Fibroblast of skin of left quadriceps (primary cell): ENCODE data around the gene LCN2.

ENCODE experiments used
- DNase-seq, 2 experiments: peaks; one replicate each; pipeline ENCODE4 v3.0.0-alpha.2; 2013; ENCODE audit warnings: low read depth in 2 of 2

Gene LCN2

DNA sequence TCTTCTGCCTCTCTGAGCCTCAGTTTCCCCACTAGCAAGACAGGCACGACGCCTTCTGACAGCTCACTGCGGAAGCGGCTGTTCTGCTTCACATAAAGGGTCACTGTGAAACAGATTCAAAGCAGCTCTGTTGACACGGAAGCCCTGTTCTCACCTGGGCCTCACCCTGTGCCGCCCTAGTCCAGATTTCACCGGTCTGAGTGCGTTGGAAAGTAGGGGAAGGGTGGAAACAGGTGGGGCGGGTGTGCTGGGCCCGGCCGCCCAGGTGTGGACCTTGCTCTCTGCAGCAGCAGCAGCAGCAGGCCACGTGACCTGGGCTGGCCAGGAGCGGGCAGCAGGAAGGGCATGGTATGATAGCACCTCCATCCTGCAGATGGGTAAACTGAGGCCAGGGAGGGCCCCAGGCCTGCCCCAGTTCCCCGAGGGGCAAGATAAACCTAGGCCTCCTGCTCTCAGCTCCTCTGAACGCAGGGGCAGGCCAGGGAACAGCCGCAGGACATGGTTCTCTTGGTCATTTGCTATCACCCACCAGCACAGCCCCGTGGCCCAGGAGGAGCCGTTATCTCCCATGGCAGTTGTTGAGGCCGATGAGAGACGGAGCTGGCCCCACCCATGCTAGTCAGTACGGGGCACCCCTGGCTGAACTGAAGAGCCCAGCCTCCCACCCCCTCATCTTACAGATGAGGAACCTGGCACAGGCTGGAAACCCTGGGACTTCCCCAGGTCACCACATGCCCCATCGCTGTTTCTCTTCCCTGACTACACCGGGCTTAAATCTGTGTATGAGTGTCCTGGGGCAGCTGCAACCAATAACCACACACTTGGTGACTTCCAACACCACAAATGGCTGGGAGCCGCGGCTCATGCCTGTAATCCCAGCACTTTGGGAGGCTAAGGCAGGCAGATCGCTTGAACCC, 33.8 kb upstream of the LCN2 start:
- no peak for DNase-seq

DNA sequence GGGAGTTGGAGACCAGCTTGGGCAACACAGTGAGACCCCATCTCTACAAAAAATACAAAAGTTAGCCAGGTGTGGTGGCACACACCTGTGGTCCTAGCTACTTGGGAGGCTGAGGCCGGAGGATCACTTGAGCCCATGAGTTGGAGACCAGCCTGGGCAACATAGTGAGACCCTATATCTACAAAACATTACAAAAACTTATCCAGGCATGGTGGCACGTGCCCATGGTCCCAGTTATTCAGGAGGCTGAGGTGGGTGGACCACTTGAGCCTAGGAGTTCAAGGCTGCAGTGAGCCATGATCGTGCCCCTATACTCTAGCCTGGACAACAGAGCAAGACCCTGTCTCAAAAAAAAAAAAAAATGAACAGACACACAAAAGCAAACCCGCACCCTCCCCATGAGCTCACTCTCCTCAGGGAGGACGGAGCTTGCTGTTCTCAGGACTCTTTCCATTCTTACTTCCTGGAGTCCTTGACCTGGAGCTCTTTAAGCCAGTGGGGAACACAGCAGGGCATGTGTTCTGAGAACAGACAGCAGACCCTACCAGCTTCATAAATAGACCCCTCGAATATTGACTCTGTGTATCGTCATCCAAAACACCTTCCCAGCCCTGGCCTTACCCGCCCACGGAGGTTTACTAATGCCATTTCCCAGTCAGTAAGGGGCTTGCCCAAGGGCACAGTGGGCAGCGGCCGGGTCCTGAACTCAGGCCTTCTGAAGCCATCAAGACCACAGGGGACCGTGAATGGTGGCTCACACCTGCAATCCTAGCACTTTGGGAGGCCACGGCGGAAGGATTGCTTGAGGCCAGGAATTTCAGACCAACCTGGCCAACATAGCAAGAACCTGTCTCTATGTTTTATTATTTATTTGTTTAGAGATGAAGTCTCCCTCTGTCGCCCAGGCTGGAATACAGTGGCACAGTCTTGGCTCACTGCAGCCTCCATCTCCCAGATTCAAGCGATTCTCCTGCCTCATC, 32.9 kb upstream of the LCN2 start:
- no peak for DNase-seq

DNA sequence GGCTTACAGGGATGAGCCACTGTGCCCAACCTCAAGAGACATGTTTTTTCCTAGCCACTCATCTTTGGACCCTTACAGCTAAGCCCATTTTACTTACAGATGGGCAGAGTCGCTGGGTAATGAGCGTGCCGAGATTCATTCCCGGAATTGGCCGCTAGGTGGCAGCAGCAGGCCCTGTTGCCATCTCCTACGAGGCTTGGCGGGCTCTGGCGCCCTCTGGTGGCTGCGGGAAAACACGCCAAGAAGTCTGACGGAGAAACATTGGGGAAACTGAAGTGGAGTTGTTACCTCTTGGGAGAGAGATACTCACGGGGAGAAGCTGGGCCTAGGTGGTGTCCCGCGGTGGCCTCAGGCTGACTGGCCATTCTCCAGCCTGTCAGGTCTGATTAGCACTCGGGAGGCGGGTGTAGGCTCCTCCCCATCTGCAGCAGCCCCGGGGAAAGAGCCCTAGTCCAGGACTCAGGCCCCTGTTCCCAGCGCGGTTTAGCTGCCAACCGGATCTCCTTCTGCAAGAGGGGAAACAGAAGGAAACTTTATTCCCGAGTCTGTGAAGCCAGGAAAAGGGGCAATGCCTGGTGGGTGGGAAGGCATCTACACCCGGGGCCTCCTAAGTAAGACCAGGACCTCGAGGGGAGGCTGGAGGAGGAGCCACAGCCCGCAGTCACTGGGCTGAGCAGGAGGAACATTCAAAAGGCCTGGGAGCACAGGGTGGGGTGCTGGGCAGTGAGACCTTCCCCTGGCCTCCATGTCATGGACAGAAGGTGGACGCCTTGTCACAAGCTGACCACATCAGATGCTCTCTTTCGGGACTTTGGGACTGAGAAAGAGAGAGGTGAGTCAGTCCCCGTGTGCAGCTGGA, 31.4 kb upstream of the LCN2 start:
- peak; percentile 63 to 67 for DNase-seq

DNA sequence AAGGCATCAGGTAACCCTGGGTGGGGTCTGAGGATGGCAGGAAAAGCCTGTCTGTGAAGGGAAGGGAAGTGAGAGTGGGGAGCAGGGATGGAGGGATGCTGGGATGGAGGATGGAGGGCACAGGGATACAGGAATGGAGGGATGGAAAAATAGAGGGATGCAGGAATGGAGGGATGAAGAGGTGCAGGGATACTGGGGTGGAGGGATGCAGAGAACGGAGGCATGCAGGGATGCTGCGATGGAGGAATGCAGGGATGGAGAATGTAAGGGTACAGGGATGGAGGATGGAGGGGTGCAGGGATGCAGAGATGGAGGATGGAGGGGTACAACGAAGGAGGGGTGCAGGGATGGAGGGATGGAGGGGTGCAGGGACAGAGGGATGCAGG, 30.8 kb upstream of the LCN2 start:
- DNase-seq = no peak

DNA sequence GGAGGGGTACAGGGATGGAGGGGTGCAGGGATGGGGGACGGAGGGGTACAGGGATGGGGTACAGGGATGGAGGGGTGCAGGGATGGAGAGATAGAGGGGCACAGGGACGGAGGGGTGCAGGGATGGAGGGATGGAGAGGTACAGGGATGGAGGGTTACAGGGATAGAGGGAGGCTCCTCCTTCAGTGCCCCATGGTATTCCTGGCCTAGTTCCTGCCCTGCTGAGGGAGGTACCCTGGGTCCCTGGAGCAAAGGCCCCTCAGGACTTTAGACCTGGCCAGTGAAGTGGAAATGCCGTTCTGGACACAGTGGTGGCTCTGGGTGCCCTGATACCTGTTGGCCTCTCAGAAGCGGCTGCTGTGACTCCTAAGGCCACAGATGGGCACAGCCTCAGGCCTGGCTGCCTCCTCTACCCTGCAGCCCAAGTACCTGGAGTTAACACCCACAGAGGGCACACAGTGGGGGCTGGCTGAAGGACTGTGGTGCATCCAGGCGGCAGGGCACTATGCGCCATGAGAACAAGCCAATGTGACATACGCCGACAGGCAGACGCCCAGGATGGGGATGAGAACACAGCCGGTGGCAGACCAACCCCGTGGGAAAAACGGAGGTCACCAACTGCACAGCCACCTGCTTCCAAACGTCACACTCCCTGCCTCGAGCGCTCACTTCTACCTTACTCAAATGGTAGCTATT, 30.1 kb upstream of the LCN2 start:
- no peak for DNase-seq

DNA sequence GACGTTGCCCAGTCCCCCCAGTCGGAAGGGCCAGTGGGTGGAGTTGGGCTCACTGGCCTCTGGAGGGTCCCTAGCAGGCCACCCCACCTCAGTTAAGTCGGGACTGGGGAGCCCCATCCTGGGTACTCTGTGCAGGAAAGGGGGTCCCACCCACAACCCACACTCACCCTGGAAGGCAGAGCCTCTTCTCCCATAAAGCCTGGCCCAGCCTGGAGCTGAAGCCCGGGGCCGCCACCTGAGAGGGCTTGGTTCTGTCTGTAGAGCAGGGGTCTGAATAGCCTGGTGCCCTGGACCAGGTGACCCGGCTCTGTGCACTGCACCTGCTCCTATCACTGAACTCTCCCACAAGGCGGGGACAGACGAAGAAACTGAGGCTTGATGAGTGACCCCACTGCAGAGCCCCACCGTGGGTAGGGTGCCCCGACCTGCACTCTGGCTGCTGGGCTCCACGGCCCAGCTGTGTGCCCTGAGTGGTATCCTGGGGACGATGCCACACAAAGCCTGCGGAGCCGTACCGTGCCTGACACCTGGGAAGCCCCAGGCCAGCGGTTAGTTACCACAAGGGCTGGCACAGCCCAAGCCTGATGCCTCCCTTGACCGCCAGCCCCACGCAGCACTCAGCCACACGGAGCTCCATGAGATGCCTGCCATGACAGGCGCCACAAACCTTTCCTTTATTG, 29.1 kb upstream of the LCN2 start:
- no peak for DNase-seq

DNA sequence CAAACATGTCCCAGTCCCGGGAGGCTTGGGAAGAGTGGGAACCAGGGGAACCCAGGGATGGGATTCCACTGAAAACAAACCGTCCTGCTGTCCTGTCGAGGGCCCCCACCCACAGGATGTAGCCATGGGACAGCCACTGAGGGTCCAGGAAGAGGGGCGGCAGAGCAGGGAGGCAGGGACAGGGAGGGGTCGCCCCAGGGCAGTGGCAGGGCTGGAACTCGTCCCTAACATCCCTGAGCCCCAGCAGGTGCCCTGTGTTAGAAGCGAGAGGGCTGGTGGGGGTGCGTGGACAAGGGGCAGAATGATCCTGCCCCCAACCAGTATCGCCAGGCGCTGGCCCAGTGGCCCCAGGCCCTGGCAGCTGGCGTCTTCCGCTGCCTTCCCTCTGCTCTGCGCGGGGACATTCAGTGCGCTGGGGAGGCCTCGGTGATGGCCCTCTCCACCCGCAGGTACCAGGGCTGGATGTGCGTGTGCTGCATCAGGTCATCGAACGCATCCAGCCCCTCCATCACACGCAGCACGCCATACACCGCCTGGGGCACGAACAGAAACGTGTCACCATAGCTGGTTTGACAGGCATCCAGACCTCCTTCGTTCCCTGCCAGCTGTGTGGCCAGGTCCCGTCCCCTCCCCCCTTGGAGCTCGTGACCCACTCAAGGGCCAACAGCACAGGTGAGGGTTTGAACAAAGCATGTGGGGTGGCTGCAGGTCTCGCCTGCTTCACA, 28.4 kb upstream of the LCN2 start:
- DNase-seq = no peak

DNA sequence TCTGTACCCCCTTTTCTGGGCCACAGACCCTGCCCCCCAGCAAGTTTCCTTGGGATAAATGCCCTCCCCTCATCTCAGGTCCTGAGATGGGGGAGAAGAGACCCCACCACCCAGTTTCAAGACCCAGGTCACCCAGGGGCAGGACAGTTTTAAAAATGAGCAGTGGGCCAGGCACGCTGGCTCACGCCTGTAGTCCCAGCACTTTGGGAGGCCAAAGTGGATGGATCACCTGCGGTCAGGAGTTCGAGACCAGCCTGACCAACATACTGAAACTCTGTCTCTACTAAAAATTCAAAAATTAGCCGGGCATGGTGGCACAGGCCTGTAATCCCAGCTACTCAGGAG, 27.8 kb upstream of the LCN2 start:
- DNase-seq = no peak

DNA sequence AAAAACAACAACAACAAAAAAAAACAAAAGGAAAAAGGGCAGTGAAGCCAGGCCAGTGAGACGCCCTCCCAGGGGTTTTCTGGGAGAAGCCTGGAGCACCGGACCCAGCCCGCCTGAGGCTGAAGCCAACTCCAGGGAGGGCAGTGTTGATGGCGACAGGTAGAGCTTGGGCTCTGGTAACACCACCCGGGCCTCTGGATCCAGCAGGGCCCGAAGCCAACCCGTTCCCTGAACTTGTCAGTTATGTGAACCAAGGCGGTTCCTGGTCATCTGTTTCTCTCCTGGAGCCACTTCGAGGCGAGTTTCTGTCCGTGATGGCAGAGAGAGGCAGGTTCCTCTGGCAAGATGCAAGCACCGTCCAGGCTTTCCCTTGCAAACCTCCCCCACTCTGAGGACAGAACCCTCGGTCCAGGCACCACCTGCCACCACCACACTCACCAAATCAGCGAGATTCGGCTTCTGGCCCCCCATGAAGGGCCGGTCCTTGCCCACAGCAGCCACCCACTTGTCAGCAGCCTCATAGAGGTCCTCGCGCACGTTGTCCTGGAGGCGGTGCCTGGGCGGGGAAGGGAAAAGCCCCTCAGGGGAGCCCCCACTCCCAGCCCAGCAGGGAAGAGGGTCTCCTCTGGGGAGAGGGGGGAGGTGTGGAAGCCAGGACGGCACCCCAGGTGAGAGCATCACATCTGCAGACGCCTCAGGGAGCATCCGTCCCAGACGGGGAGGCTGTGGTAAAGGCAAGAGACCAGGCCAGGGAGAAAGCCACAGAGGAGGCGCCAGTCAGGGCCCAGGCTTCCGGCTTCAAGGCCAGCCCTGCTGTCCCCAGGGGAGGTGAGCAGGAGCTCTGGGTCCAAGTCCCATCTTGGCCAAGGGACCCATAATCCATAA, 27.1 kb upstream of the LCN2 start:
- no peak for DNase-seq

DNA sequence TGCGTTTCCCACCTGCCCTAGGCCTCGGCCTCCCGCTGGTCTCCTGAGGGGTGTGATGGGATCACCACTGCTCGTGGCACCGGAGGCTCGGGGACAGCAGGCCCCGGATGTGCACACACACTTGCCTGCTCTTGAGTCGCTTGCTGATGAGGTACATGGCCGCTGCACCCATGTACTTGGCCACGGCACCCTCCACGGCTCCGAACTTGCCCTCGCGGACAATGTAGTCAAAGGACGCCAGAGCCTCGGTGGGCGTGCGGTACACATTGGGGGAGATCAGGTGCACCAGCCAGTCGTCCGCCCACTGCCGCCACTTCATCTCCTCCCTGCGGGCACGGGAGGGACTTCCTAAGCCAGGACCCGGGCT, 26.5 kb upstream of the LCN2 start:
- DNase-seq = no peak

DNA sequence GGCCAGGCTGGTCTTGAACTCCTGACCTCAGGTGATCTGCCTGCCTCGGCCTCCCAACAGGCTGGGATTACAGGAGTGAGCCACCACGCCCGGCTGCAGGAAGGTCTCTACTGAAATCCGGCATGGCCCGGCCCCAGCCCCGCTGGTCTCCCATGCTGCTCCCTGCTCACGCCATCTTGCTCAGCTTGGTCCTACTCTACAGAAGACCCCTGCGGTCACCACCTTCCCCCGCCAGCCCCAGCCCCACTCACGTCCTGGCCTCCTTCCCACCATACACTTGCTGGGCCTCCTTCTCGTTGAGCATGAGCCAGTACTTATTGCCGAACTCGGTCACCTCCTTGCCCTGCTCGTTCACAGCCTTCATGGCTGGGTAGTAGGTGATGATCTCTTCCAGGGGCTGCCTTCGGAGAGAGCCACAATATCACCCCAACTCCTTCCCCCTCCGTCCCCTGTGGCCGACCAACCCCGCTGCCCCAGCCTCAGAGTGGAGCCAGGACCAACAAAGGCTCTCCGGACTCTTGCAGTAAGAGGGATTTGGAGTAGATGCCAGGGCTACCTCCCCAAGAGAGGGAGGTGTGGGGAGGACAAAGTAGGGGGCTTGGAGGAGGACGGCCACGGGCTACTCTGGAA, 25.7 kb upstream of the LCN2 start:
- no peak for DNase-seq

DNA sequence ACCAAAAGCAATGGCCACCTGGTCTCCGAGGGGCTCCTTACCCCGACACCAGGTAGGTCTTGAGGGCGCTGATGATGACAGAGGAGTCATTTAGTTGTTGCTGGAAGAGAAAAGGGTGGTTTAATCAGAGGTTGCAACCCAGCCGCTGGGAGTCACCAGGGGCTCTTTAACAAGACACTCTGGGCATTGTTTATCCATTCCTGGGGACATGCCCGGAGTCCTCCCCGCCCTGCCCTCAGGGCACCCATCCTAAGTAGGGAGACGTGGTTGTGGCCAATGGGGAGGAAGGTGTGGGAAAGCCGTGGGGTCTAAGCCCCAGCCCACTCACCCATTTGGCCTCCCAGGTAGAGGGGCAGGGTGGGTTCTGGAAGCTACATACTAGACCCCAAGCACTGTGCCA, 24.8 kb upstream of the LCN2 start:
- no peak for DNase-seq

DNA sequence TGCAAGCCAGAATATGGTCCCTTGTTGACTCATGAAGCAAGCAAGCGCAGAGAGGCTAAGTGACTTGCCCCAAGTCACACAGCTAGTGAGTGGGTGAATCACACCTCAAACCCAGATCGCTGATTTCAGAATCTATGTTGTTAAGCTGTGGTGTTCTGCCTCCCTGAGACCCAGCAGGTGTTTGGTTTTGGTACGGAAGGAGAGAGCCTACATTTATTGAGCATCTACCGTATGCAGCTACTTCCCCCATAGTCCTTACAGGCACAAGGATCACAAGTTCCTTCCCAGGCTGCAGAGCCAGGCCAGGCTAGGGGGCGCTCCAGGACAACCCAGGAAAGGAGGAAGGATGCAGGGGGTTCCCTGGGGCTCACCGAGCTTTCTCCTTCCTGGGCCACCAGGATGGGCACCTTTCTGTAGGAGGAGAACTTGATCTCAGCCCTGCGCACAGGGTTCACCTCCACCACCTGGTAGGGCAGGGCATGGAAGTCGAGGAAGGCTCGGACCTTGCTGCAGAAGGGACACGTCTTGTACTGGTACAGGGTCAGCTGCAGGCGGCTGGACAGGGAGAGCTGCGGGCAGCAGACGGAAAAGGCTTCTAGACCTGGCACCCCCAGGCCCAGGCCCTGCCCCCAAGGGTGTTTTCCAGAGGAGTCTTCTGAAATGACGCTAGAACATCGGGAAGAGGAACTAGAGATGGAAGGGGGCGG, 24.2 kb upstream of the LCN2 start:
- DNase-seq = peak; percentile 13 to 16

DNA sequence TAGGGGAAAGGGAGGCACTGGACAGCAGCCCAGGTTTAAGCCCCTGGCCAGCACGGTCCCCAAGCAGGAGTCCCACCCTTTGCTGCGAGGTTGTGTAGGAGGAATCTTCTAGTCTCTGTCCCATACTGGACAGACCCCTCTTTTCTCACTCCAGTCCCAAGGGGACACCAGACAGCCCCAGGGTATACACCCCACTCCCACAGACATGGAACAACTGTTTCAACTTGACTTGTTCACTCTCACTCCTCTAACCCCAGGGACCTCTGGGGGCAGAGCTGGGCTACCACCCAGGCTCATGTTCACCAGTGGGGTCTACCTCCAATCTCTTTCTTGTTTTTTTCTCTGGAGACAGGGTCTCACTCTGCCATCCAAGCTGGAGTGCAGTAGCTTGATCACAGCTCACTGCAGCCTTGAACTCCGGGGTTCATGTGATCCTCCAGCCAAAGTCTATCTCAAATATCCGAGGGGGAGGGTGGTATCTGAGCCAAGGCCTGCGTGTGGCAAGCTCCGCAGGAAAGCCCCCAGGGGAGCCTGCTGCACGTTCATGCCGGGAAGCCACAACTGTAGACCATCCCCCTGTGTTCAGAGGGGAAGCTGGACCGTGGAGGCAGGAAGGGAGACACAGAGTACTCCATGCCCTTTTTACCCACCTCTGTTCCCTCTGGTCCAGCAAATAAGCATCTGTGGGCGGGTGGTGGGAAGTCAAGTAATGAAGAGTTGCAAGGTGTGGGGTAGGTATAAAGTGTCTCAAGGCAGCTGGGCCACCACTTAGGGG, 23.5 kb upstream of the LCN2 start:
- no peak for DNase-seq

DNA sequence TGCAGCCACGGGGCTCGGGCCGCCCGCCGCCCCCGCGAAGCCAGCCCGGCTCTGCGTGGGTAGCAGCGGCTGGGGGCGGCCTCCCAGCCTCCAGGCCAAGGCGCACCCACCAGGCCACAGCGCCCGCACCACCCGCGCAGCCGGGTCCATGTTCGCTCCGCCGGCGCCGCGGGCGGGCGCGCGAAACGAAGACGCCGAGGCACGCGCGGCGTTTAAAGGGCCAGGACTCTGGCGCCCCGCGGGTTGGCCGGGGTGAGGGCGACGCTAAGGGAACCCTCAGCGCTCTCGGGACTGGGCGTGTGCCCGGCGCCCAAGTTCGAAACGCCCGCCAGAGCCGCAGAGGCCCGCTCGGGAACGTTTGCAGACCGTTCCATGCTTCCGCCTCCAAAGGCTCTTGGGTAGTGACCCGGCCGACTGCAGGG, 21.7 kb upstream of the LCN2 start, which contains the start of gene PTGES2:
Gene PTGES2 (minus strand): TSS at position 162 of the 422 bp plus-strand sequence. CDS start 12 bp downstream, at position 150.
- peak; percentile 70 to 72 for DNase-seq

DNA sequence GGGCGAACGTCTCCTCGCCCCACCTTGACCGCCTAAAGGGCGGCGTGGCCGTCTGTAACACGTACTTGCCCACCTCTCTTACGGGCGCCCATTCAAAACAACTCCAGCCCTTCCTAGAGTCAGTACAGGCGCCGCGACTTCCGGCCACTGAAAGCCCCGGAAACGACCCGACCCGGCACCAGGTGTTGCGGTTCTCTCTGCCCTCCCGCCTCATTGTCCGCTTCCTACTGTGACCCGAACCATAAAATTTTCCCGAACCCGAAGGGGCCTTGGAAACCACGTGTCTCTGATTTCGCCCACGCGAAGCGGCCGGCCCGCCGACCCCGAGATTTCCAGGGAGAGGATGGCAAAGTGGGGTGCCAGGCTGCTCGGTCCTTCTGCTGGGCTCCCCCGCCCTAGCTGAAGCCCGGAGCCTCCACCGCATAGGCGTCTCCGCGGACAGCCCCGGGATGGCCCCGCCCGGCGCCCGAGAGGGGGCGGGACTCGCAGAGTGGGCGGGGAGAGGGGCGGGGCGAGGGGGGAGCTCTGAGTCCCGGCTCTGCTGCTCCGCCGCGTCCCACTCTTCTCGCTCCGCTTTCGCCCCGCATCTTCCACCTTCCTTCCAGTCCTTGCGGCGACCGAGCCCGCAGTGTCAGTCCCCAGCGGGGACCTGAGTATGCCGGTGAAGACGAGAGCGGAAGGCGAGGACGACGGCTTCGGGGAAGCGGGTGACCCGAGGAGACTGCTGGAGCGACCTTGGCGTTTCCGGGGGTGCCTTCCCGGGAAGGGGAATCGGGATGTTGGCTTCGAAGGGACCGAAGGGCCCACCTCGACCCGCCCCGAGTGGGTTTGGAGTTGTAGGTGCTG, 21.0 kb upstream of the LCN2 start:
- DNase-seq = peak; percentile 84 to 87
